NCI-H2196 treated with DMSO at 0.1 percent for 48 hours (cell line): ENCODE measurements around the gene PDLIM1.

Experiments used
- DNase-seq: peaks from one replicate; lab custom pipeline; 2025; ENCODE audit not compliant: unreplicated experiment; lab: John Stamatoyannopoulos, UW

PDLIM1 gene

DNA sequence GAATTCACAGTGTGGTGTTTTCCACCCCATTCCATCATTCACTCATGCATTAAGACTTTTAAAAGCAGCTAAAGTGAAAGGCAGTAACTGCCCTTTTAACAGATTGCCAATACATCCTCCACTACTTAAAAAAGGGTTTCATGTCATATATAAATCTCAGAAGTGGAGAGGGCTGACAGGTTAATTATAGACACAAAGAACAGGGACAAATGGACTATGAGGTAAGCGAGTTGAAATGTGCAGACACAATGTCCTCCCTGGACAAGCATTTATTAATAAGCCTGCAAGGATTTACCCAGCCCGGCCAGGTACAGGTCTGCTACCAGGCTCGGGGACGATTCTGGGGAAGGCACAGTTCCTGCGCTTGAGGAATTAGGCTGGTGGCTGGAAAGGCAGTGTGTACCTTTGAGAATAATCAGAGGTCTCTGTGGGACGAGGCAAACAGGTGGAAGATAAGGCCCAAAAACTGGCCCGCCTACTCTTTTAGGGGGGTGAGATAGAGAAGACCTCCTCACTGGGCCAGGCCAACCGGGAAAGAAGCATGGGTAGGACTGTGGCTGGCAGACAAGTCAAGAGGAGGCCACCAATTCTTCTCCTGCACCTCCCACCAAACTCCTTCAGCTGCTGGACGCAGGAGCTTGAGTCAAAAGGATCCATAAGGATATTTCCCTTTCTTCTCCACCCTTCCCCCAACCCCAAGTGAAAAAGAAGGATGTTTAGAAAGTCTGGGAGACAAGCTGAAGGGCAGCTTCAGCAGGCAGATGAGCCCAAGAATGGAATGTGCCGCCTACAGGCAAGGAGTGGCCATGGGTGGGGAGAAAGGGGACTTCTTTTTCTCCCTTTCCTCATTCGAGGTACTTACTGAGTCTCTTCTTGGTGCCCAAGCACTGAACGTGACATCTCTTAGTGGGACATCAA is 1.5 kb downstream of the PDLIM1 start:
- DNase-seq, result no peak

- DNase-seq, result no peak
Observed at GRCh38 chr10:95288303-95288702, 2.5 kb downstream of the PDLIM1 start.

- DNase-seq, result no peak
Observed at GRCh38 chr10:95287281-95287680, 3.5 kb downstream of the PDLIM1 start.

DNA sequence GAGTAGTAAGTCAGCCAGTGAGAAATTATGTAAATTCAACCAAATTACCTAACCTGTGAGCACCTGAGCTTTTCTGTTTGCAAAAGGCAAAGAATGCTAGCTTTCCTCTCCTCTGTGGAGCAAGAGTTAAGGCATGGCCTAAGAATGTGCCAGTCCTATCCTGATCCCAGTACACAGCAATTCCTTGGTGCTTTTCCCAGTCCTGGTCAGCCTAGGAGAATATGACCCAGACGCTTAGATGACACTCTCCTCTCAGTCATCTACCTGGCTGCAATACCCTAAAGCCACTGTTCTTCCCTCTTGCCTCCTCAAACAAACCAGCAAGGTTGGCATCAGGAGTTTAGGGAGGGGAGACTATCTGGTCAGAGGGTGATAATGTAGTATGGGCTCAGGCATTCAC is 4.1 kb downstream of the PDLIM1 start:
- DNase-seq, result no peak

DNA sequence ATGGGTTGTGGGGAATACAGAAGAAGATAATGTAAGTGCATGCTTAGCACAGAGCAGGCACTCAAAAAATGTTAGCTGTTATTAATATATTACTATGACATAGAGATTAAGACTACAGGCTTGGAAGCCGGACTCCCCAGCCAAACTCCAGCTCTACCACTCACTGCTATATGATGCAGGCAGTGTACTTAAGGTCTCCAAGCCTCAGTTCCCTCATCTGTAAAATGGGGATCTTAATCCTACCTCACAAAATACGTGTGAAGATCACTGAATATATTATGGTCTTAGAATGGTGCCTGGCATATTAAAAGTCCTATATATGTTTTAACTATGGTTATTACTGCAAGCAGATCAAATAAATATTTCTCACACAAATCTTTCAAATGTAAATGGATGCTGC is 5.2 kb downstream of the PDLIM1 start:
- DNase-seq, result no peak

DNA sequence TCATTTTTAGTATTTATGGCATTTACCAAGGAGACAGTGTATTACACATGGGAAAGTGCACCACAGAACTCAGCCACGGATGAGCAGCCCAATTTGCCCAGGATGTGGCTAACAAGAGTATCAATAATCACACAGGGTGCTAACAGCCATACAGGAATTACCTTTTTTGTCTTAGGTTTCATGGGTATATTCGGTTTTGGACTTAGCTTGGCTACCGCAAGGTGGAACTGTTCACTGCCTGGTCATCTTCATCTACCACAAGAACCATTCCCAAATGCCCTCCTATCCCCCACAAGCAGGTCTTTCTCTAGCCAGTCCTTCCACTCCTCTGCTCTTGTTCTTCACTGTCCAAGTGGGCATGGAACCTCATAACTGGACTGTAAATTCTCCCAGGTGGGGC is 6.0 kb downstream of the PDLIM1 start:
- DNase-seq, result no peak

DNA sequence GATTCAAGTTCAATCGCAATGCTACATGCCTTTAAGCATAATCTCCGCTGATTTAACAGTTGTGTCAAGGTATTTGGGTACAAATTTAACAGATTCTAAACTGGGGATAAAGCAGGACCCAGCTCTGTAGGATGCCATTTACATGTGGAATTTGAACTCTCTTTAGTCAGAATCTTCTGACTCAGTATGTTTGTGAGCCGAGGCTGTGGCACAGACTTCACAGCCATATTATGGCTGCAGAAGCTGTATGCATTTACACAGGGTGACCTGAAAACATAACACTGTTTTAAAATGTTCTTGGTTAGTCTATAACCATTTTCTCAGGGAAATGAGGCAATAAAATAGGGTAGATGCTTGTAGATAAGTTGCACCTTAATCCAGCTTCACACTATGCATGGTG is 8.7 kb downstream of the PDLIM1 start:
- no peak for DNase-seq

DNA sequence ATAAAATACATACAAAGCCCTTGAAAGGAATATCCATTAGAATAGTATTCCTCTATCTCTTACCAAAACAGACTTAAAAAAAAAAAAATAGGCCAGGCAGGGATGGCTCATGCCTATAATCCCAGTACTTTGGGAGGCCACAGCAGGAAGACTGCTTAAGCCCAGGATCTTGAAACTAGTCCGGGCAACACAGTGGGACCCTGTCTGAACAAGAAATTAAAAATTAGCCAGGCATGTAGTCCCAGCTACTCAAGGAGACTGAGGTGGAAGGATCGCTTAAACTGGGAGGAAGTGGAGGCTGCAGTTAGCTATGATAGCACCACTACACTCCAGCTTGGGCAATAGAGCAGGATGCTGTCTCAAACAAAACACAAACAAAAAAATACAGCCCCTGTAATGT is 9.6 kb downstream of the PDLIM1 start:
- no peak for DNase-seq

GRCh38 chr10:95280637-95281036 is 10.2 kb downstream of the PDLIM1 start:
- no peak for DNase-seq

DNA sequence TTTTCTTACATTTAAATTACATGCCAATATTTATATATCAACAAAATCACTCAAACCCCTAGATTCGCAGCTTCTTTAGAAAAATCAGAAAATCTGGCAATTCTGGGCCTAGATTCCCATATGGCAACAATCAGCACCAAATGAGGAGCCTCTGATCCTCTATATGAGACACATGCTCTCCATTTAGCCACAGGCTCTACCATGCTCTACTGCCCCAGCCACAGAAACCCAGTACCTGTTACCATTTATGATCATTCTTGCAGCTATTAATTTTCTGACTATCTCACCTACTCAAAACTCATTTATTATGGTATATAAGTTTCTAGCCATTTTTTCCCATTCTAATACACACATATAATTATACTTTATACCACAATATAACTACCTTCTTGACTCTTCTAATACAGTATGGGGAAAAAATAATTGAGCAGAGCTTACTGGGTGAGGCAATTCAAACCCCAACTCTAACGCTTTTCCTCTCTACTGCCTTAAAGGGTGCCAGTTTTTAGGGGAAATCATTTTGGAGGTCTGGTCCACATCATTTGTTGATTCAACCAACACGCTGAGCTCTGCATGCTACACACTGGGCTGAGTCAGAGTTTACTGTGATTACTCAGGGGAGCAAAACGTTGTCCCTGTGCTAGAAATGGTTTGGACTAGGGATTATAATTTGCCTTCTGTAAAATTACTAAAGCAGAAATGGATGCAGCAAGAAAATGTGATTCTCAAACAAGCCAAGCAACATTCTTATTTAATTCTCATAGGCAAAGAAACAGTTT is 11.6 kb downstream of the PDLIM1 start:
- DNase-seq, result no peak

GRCh38 chr10:95278061-95278988 is 12.5 kb downstream of the PDLIM1 start:
- DNase-seq, result no peak

- DNase-seq, result no peak
Observed at GRCh38 chr10:95277614-95278013, 13.2 kb downstream of the PDLIM1 start.

DNA sequence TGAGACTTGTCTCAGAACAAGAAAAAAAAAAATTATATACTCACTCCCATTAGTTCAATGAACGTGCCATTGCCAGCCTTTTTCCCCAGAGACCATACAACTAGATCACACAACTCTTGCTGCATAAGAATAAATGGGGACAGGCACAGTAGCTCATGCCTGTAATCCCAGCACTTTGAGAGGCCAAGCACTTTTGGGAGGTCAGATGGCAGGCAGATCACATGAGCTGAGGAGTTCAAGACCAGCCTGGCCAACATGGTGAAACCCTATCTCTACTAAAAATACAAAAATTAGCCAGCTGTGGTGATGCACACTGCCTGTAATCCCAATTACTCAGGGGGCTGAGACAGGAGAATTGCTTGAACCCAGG is 13.6 kb downstream of the PDLIM1 start:
- DNase-seq, result no peak

DNA sequence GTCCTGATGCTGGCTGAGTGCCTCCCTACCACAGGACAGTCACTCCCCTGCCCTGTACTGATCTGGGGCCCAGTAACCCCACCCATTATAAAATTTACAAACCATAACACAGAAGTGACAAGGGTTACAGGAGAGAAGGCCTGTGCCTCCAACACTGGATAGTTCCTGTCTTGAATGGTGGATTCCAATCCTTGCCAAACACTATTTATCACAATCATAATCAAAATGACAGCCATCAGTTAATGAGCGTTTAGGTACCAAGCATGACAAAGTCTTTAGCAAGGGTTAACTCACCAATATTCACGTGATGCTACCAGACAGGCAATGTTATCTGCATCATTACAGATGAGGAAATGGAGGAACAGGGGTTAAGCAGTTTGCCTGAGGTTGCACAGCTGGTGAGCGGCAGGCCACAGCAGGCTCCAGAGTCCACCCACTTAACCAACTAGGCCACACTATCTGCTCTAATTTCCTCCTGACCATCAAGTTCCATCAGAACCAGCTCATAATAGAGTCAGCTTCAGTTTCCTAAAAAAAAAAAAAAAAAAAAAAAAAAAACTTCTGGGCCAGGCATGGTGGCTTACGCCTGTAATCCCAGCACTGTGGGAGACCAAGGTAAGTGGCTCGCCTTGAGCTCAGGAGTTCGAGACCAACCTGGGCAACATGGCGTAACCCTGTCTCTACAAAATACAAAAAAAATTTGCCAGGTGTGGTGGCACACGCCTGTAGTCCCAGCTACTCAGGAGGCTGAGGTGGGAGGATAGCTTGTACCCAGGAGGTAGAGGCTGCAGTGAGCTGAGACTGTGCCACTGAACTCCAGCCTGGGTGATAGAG is 14.2 kb downstream of the PDLIM1 start:
- no peak for DNase-seq

GRCh38 chr10:95275726-95276366 is 15.0 kb downstream of the PDLIM1 start:
- no peak for DNase-seq

- DNase-seq, result no peak
Observed at GRCh38 chr10:95273393-95274312, 17.1 kb downstream of the PDLIM1 start.

- no peak for DNase-seq
Observed at GRCh38 chr10:95268438-95268837, 22.4 kb downstream of the PDLIM1 start.

- no peak for DNase-seq
Observed at GRCh38 chr10:95267251-95267650, 23.6 kb downstream of the PDLIM1 start.

- DNase-seq, result peak; percentile 65
Observed at GRCh38 chr10:95266674-95267095, 24.1 kb downstream of the PDLIM1 start.
